ENCODE data around the gene ACRBP. TPM values are rescaled to one million over a fixed set of nuclear protein-coding genes. Genes with fewer than 3 reads are reported as not detected.

ACRBP gene
- total RNA-seq, 1 donor from 2014 or later = 10.6 TPM

DNA sequence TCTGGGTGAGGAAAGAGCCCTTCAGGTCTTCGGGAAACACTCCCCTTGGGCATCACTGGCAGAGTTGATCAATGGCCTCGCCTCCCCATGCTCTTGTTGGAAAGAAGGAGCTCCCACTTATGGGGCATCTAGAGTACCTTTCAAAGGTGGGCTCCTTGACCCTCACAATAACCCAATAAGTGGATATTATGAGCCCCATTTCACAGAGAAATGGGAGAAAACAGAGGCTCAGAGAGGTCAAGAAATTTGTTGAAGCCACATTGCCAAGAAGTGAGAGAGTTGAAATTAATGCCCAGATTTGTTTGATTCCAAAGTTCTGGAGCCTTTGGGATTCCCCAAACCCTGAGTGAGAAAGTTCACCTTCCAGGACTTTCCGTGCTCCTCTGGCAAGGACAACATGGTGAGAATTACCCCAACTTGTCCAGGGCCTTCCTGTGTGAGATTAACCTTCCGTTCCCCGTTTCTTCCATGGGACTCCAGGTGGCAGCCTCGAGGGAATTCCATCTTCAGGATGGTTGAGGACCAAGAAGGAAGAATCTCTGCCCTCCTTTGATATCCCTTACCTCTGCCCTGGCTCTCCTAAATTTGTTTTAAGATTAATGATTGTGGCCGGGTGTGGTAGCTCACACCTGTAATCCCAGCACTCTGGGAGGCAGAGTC is 32.6 kb downstream of the ACRBP start:
- H3K4me3 ChIP-seq = no peak overlapping the region
- TF ChIP-seq, protein P1, sequence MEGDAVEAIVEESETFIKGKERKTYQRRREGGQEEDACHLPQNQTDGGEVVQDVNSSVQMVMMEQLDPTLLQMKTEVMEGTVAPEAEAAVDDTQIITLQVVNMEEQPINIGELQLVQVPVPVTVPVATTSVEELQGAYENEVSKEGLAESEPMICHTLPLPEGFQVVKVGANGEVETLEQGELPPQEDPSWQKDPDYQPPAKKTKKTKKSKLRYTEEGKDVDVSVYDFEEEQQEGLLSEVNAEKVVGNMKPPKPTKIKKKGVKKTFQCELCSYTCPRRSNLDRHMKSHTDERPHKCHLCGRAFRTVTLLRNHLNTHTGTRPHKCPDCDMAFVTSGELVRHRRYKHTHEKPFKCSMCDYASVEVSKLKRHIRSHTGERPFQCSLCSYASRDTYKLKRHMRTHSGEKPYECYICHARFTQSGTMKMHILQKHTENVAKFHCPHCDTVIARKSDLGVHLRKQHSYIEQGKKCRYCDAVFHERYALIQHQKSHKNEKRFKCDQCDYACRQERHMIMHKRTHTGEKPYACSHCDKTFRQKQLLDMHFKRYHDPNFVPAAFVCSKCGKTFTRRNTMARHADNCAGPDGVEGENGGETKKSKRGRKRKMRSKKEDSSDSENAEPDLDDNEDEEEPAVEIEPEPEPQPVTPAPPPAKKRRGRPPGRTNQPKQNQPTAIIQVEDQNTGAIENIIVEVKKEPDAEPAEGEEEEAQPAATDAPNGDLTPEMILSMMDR (IDR thresholded peaks at IDR 0.05) = peak in 1 of 3 experiments; percentile 2
- no peaks in the 10 kb centered on the region for H3K27me3 ChIP-seq
- intact Hi-C loops (cut with DNase I) = loop anchor here (1.0 kb wide), 1 partner anchor 49 kb away; the partner anchor contains the start of gene ING4
- peak overlapping the region; percentile 94 to 97 for H3K27ac ChIP-seq
- H3K9me3 ChIP-seq = no peaks in the 10 kb centered on the region
- peaks cover 17 to 22% of the 10 kb centered on the region in 2 donors for H3K4me1 ChIP-seq
- DNase-seq (ENCODE audit: low spot score in 2 of 2) = no peak
- H3K36me3 ChIP-seq = no peaks in the 10 kb centered on the region

DNA sequence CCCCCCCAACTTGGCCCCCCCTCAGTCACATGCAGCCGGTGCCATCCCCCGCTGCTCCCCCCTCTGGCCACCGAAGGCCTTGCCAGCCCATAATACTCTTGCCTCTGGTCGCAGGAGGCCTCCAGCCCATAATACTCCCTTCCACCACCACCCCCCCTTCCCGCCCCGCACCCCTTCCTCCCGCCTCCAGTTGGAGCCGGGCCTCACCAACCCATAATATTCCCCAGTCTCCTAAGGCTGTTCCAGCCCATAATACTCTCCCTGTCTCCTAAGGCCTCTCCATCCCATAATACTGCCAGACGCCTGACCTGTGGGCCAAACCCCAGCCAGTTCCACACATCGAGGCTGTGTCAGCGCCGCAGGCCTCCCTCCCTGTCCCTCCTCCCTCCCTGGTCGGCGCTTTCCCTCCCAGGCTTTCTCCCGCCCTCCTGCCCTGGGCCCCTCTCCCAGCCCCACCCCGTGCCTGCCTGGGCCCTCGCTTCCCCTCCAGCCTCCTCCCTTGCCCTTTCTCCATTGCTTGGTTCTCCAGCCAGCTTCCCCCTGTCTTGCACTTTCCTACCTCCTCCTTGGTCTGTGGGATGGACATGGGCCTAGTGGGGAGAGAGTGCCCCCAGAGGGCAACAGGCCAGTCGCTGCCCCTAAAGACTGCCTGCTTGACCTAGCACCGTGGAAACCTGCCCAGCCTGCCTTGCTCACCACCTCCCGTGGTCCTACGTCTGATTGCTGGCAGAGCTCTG is 33.3 kb downstream of the ACRBP start:
- intact Hi-C loops (cut with DNase I) = loop anchor here (1.0 kb wide), 2 partner anchors 49 to 75 kb away; partner anchors contain the start of genes ING4 and ZNF384
- TF ChIP-seq, protein P1 (IDR thresholded peaks at IDR 0.05) = peak in 1 of 3 experiments; percentile 3
- H3K27ac ChIP-seq = peak overlapping the region; percentile 94 to 97
- H3K27me3 ChIP-seq = no peaks in the 10 kb centered on the region
- no peaks in the 10 kb centered on the region for H3K9me3 ChIP-seq
- H3K4me1 ChIP-seq = peaks cover 17 to 22% of the 10 kb centered on the region in 2 donors
- peak overlapping the region in 1 of 2 donors; percentile 35 for H3K4me3 ChIP-seq
- peak; percentile 85 to 96 for DNase-seq (ENCODE audit: low spot score in 2 of 2)
- no peaks in the 10 kb centered on the region for H3K36me3 ChIP-seq

DNA sequence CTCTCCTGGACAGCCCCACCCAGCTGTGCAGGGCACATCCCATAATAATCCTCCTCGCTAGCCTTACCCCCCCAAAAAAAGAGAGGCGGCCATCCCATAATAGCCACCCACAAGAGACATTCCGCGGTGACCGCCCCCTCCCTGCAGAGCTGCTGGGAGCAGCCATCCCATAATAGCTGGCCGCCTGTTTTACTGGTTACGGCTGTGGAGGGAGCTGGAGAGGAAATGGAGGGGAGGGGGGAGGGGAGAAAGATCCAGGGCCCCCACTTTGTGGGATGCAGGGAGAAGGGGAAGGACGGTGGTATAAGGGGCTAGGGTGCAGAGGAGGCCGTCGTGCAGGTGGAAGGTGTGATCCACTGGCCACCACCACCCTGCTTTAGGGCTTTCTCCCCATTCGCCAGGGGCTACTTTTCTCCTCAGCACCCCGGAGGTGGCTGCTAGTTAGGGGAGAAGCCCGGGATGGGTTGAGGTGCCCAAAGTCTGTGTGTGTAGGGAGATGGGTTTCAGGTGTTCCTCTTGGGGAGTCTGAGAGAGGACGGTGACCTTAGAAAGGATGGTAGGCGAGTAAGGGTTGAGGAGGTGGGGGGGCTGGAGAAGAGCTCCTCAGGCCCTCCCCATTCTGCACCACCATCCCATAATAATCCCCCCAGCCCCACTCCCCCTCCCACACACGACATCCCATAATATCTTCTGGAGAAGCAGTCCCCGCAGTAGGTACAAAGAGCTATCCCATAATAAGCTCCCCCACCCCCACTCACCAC is 34.0 kb downstream of the ACRBP start:
- DNase-seq (ENCODE audit: low spot score in 2 of 2) = peak; percentile 64 to 91
- no peaks in the 10 kb centered on the region for H3K27me3 ChIP-seq
- H3K27ac ChIP-seq = peak overlapping the region; percentile 94 to 97
- H3K9me3 ChIP-seq = no peaks in the 10 kb centered on the region
- H3K36me3 ChIP-seq = no peaks in the 10 kb centered on the region
- intact Hi-C loops (cut with DNase I) = loop anchor here (1.0 kb wide), 1 partner anchor 76 kb away; the partner anchor contains the start of gene ZNF384
- peaks cover 17 to 22% of the 10 kb centered on the region in 2 donors for H3K4me1 ChIP-seq
- peak overlapping the region; percentile 34 to 47 for H3K4me3 ChIP-seq
- TF ChIP-seq, protein P1 (IDR thresholded peaks at IDR 0.05) = peak in 1 of 3 experiments; percentile 3

DNA sequence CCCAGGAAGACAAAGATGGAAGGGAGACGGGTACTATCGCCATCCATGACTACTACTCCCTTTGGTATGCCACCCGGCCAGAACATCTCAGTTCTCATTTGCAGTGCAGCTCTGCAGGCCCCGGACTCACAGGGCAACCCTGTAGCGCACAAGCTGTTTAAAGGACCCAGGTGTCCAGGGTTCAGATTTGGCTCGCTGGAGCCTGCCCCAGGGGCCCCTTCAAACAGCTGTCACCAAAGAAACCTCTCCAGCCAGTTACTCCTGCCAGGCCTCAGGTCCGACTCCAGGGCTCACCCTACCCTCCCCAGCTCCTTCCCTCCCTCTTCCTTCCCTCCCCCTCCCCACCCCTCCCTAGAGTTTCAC is 34.6 kb downstream of the ACRBP start:
- Histone ChIP-seq H3K27me3 (no peaks in the 10 kb centered on the region), H3K36me3 (no peaks in the 10 kb centered on the region), H3K9me3 (no peaks in the 10 kb centered on the region), H3K4me3 (peak overlapping the region in 1 of 2 donors; percentile 47), H3K4me1 (peaks cover 17 to 22% of the 10 kb centered on the region in 2 donors), H3K27ac (peak overlapping the region; percentile 94 to 97)
- no peak for DNase-seq (ENCODE audit: low spot score in 2 of 2)
- intact Hi-C loops (cut with DNase I) = loop anchor here (1.0 kb wide), 1 partner anchor 77 kb away; the partner anchor contains the start of gene ZNF384
- TF ChIP-seq, protein P1 (IDR thresholded peaks at IDR 0.05) = no peak

DNA sequence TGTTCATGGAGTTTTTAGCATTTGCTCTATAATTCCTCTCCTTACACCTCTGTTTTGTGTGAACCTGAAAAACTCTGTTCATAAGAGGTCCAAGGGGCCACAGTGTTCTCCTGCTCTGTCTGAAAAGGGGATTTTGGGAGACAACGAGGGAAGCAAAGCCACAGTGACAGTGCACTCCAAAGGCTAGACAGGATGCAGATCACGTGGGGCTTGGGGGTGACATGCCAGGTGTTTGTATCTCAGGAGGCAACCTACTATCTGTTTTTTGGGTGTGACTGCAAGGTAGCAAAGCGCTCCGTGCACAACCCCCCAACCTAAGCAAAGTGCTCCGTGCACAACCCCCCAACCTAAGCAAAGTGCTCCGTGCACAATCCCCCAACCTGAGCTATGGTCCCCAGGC is 35.0 kb downstream of the ACRBP start:
- Histone ChIP-seq H3K36me3 (no peaks in the 10 kb centered on the region), H3K4me1 (peaks cover 17 to 22% of the 10 kb centered on the region in 2 donors), H3K4me3 (no peak overlapping the region), H3K9me3 (no peaks in the 10 kb centered on the region), H3K27me3 (no peaks in the 10 kb centered on the region), H3K27ac (peak overlapping the region; percentile 94 to 97)
- intact Hi-C loops (cut with DNase I) = no loop called here
- TF ChIP-seq, protein P1 (IDR thresholded peaks at IDR 0.05) = no peak
- no peak for DNase-seq (ENCODE audit: low spot score in 2 of 2)
